Stimulated activated CD8-positive, alpha-beta memory T cell treated with anti-CD3 and anti-CD28 coated beads, Interleukin-4, amount 100 ng/mL, for 24 hours (primary cell): ENCODE data around the gene DOCK8.
"Not testable (repeated sequence)": the region's sequence is repeated elsewhere in the genome, so short reads cannot be mapped to it uniquely, and the experiment has no call there.

Experiments used
- DNase-seq: peaks from one replicate; pipeline ENCODE4 v3.0.0-alpha.2; 2020; ENCODE audit warnings: low read depth

The DOCK8 gene

GRCh38 chr9:224582-225520 lies 10.2 kb downstream of the DOCK8 start:
- DNase-seq, result no peak

- no peak for DNase-seq
These were observed 13.2 kb downstream of the DOCK8 start for GRCh38 chr9:227860-228259.

GRCh38 chr9:228929-229695 lies 14.4 kb downstream of the DOCK8 start:
- DNase-seq, result no peak

GRCh38 chr9:231625-232024 lies 17.0 kb downstream of the DOCK8 start:
- DNase-seq, result not testable (repeated sequence)

GRCh38 chr9:233708-234107 lies 19.0 kb downstream of the DOCK8 start:
- not testable (repeated sequence) for DNase-seq

GRCh38 chr9:237141-237857 lies 22.6 kb downstream of the DOCK8 start:
- DNase-seq, result no peak

- DNase-seq, result no peak
These were observed 23.2 kb downstream of the DOCK8 start for GRCh38 chr9:237858-238345.

GRCh38 chr9:242461-243080 lies 27.9 kb downstream of the DOCK8 start:
- no peak for DNase-seq

- no peak for DNase-seq
These were observed 33.8 kb downstream of the DOCK8 start for GRCh38 chr9:248278-248961.

GRCh38 chr9:249025-249424 lies 34.4 kb downstream of the DOCK8 start:
- no peak for DNase-seq

GRCh38 chr9:250039-250438 lies 35.4 kb downstream of the DOCK8 start:
- DNase-seq, result no peak

GRCh38 chr9:250625-251024 lies 36.0 kb downstream of the DOCK8 start:
- DNase-seq, result no peak

GRCh38 chr9:251398-251797 lies 36.7 kb downstream of the DOCK8 start:
- DNase-seq, result no peak

GRCh38 chr9:253539-253938 lies 38.9 kb downstream of the DOCK8 start:
- no peak for DNase-seq

GRCh38 chr9:254516-254915 lies 39.9 kb downstream of the DOCK8 start:
- DNase-seq, result no peak

- DNase-seq, result no peak
These were observed 43.3 kb downstream of the DOCK8 start for GRCh38 chr9:257957-258356.

GRCh38 chr9:259405-260404 lies 45.0 kb downstream of the DOCK8 start:
- DNase-seq, result no peak

GRCh38 chr9:264231-264630 lies 49.6 kb downstream of the DOCK8 start:
- no peak for DNase-seq

GRCh38 chr9:265209-265870 lies 50.7 kb downstream of the DOCK8 start:
- no peak for DNase-seq
